Neural cell (in vitro differentiated cells): ENCODE data around the gene TAS2R5.

Experiments used
- EP300 ChIP-seq: fragments of 450-650 bp; conservative IDR thresholded peaks from 2 replicates; pipeline ENCODE4 v1.6.1; 2014; ENCODE audit warnings: antibody characterized with exemption, mild to moderate bottlenecking, moderate library complexity; ENCODE audit not compliant: poor library complexity, severe bottlenecking
- EZH2 ChIP-seq: fragments of 200-600, 300-800 bp; shearing (Covaris generic), sonication (generic); IDR thresholded peaks from 2 replicates; pipeline ENCODE4 v1.6.1; 2014; ENCODE audit warnings: antibody characterized with exemption, low read length, borderline replicate concordance, mild to moderate bottlenecking; ENCODE audit not compliant: insufficient read depth, poor library complexity, severe bottlenecking
- MXI1 ChIP-seq: fragments of 450-650 bp; conservative IDR thresholded peaks from 2 replicates; pipeline ENCODE4 v1.6.1; 2014; ENCODE audit warnings: antibody characterized with exemption, mild to moderate bottlenecking; ENCODE audit not compliant: poor library complexity, severe bottlenecking
- POLR2AphosphoS5 ChIP-seq: IDR thresholded peaks from 2 replicates; pipeline ENCODE4 v1.6.1; 2012
- RAD21 ChIP-seq: fragments of 450-650 bp; conservative IDR thresholded peaks from 2 replicates; pipeline ENCODE4 v1.6.1; 2014; ENCODE audit warnings: antibody characterized with exemption, mild to moderate bottlenecking, moderate library complexity
- REST ChIP-seq: IDR thresholded peaks from 2 replicates; pipeline ENCODE4 v1.6.1; 2012; ENCODE audit warnings: borderline replicate concordance
- SMC3 ChIP-seq: fragments of 450-650 bp; conservative IDR thresholded peaks from 2 replicates; pipeline ENCODE4 v1.6.1; 2014; ENCODE audit warnings: antibody characterized with exemption, mild to moderate bottlenecking, moderate library complexity; ENCODE audit not compliant: poor library complexity
- TAF1 ChIP-seq: IDR thresholded peaks from 2 replicates; pipeline ENCODE4 v1.6.1; 2012; ENCODE audit warnings: low read depth
- TF ChIP-seq, protein P1 (sequence below): fragments of 450-650 bp; IDR thresholded peaks from 2 replicates; pipeline ENCODE4 v1.5.1; 2014; ENCODE audit warnings: antibody characterized with exemption, mild to moderate bottlenecking, moderate library complexity; ENCODE audit not compliant: poor library complexity, severe bottlenecking

- TF ChIP-seq EP300 (no peak), POLR2AphosphoS5 (no peak), EZH2 (no peak), SMC3 (peak; percentile 64), TAF1 (no peak), MXI1 (no peak), REST (no peak), RAD21 (peak; percentile 63)
- TF ChIP-seq, protein P1, sequence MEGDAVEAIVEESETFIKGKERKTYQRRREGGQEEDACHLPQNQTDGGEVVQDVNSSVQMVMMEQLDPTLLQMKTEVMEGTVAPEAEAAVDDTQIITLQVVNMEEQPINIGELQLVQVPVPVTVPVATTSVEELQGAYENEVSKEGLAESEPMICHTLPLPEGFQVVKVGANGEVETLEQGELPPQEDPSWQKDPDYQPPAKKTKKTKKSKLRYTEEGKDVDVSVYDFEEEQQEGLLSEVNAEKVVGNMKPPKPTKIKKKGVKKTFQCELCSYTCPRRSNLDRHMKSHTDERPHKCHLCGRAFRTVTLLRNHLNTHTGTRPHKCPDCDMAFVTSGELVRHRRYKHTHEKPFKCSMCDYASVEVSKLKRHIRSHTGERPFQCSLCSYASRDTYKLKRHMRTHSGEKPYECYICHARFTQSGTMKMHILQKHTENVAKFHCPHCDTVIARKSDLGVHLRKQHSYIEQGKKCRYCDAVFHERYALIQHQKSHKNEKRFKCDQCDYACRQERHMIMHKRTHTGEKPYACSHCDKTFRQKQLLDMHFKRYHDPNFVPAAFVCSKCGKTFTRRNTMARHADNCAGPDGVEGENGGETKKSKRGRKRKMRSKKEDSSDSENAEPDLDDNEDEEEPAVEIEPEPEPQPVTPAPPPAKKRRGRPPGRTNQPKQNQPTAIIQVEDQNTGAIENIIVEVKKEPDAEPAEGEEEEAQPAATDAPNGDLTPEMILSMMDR = peak; percentile 74
These were observed 4.1 kb upstream of the TAS2R5 start for GRCh38 chr7:141785706-141786552.
